Measurements from ENCODE around the gene CCNC.

Gene CCNC

DNA sequence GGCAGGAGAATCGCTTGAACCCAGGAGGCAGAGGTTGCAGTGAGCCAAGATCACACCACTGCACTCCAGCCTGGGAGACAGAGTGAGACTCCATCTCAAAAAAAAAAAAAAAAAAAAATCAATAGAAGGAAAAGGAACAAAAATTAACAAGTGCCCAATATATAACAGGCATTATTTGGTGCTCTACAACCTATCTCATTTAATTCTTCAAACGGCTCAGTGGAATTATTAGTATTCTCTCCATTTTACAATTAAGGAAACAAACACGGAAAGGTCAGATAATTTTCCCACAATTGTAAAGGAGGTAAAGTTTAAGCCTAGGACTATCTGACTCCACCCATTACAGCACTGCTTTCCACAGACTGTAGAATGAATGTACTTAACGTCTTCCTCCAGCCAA, 19.8 kb downstream of the CCNC start:
- no peak overlapping the region for H3K4me3 ChIP-seq (ENCODE audit: low read depth in 1 of 5, low read length in 5 of 5)
- no peak overlapping the region for H3K9ac ChIP-seq (ENCODE audit: low read length in 5 of 5)
- no peaks in the 10 kb centered on the region for H3K27me3 ChIP-seq (ENCODE audit: control insufficient read depth in 5 of 5, insufficient read depth in 4 of 5, low read length in 5 of 5)
- peaks cover 3 to 9% (median 7%) of the 10 kb centered on the region in 5 donors for H3K4me1 ChIP-seq (ENCODE audit: control insufficient read depth in 5 of 5, insufficient read depth in 5 of 5, low read length in 5 of 5)
- H3K36me3 ChIP-seq (ENCODE audit: control insufficient read depth in 5 of 5, insufficient read depth in 5 of 5, low read length in 5 of 5), result peaks cover 12 to 42% (median 15%) of the 10 kb centered on the region in 5 donors
- H3K9me3 ChIP-seq (ENCODE audit: control insufficient read depth in 5 of 5, low read length in 5 of 5), result no peaks in the 10 kb centered on the region
- no peak overlapping the region for H3K27ac ChIP-seq (ENCODE audit: low read depth, low read length)

DNA sequence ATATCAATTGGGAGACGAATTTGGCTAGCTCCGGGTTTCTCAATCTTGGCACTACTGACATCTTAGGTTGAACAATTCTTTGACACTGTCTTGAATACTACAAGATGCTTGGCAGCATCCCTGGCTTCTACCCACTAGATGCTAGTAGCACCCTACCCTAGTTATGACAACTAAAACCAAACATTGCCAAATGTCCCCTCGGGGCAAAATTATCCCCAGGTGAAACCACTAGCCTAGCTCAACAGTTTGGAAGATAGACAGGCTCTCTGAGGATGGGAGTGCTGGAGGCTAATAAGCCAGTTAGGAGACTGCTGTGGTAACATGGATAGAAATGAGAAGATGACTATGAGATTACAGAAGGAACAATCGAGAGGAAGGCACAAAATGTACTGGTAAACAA, 20.9 kb downstream of the CCNC start:
- Histone ChIP-seq H3K36me3 (ENCODE audit: control insufficient read depth in 5 of 5, insufficient read depth in 5 of 5, low read length in 5 of 5) (peaks cover 14 to 44% (median 22%) of the 10 kb centered on the region in 5 donors), H3K9me3 (ENCODE audit: control insufficient read depth in 5 of 5, low read length in 5 of 5) (no peaks in the 10 kb centered on the region)

DNA sequence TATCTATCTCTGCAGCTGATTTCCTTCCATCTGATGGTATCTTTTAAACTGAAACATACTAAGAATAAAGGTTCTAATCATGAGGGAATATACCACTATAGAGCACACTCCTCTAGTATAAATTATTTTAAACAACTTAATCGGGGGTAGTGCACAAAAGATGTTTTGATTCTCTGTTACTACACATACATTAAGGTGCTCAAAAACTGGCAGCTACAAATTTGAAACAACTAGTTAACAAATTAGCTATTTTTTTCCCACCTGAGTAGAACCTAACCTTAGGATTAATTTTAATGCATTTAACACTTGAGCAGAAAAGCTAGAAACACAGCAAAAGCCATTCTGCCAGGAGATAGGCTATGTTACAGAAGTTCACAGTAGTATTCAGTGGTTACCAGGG, 23.0 kb downstream of the CCNC start:
- no peaks in the 10 kb centered on the region for H3K27me3 ChIP-seq (ENCODE audit: control insufficient read depth in 5 of 5, insufficient read depth in 4 of 5, low read length in 5 of 5)
- peaks cover 19 to 50% (median 27%) of the 10 kb centered on the region in 5 donors for H3K36me3 ChIP-seq (ENCODE audit: control insufficient read depth in 5 of 5, insufficient read depth in 5 of 5, low read length in 5 of 5)
- peaks cover 2 to 6% (median 5%) of the 10 kb centered on the region in 5 donors for H3K4me1 ChIP-seq (ENCODE audit: control insufficient read depth in 5 of 5, insufficient read depth in 5 of 5, low read length in 5 of 5)

More for the DNA sequence above, 20.9 kb downstream of the CCNC start:
- Histone ChIP-seq H3K27ac (ENCODE audit: low read depth, low read length) (no peak overlapping the region), H3K27me3 (ENCODE audit: control insufficient read depth in 5 of 5, insufficient read depth in 4 of 5, low read length in 5 of 5) (no peaks in the 10 kb centered on the region), H3K4me3 (ENCODE audit: low read depth in 1 of 5, low read length in 5 of 5) (no peak overlapping the region), H3K9ac (ENCODE audit: low read length in 5 of 5) (no peak overlapping the region), H3K4me1 (ENCODE audit: control insufficient read depth in 5 of 5, insufficient read depth in 5 of 5, low read length in 5 of 5) (peaks cover 3 to 9% (median 7%) of the 10 kb centered on the region in 5 donors)

DNA sequence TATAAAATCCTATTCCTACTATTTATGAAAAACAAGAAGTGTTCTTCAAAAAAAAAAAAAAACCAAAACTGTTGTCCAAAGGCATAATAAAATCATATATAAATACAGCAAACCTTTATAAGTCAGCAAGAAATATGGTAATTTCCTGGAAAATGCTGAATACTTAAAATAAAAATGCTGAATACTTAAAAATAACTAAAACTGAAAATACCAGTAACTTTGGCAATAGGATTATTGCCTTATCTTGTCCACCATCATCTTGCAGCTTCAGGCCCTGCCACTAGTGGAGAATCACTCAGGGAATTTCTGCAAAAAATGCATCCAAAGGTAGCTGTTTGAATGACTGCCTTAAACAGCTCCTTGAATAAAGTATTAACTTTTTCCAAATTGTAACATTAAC, 24.5 kb downstream of the CCNC start:
- no peak overlapping the region for H3K4me3 ChIP-seq (ENCODE audit: low read depth in 1 of 5, low read length in 5 of 5)
- H3K36me3 ChIP-seq (ENCODE audit: control insufficient read depth in 5 of 5, insufficient read depth in 5 of 5, low read length in 5 of 5), result peaks cover 17 to 48% (median 30%) of the 10 kb centered on the region in 5 donors
- no peak overlapping the region for H3K9ac ChIP-seq (ENCODE audit: low read length in 5 of 5)

More for the DNA sequence above, 23.0 kb downstream of the CCNC start:
- no peaks in the 10 kb centered on the region for H3K9me3 ChIP-seq (ENCODE audit: control insufficient read depth in 5 of 5, low read length in 5 of 5)
- H3K9ac ChIP-seq (ENCODE audit: low read length in 5 of 5), result no peak overlapping the region
- H3K27ac ChIP-seq (ENCODE audit: low read depth, low read length), result no peak overlapping the region
- H3K4me3 ChIP-seq (ENCODE audit: low read depth in 1 of 5, low read length in 5 of 5), result no peak overlapping the region

DNA sequence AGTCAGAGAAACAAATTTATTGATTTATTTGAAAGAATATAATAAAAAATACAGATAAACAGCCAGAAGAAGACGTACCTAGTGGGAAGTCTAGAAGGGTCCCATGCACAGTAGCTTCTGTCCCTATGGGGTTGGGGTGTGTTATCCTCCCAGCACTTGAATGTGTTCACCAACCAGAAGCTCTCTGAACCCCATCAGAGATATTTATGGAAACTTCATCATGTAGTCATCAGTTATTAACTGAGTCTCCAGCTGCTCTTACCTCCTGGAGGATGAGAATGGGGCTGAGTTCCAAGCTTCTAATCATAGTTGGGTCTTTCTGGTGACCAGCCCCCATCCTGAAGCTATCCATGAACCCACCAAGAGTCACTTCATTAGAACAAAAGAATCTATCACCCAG, 37.8 kb downstream of the CCNC start:
- Histone ChIP-seq H3K4me1 (ENCODE audit: control insufficient read depth in 5 of 5, insufficient read depth in 5 of 5, low read length in 5 of 5) (peaks cover 0 to 1% (median 0%) of the 10 kb centered on the region in 5 donors), H3K27ac (ENCODE audit: low read depth, low read length) (no peak overlapping the region), H3K9ac (ENCODE audit: low read length in 5 of 5) (no peak overlapping the region), H3K4me3 (ENCODE audit: low read depth in 1 of 5, low read length in 5 of 5) (no peak overlapping the region), H3K27me3 (ENCODE audit: control insufficient read depth in 5 of 5, insufficient read depth in 4 of 5, low read length in 5 of 5) (no peaks in the 10 kb centered on the region), H3K9me3 (ENCODE audit: control insufficient read depth in 5 of 5, low read length in 5 of 5) (no peaks in the 10 kb centered on the region), H3K36me3 (ENCODE audit: control insufficient read depth in 5 of 5, insufficient read depth in 5 of 5, low read length in 5 of 5) (peaks cover 10 to 42% (median 20%) of the 10 kb centered on the region in 5 donors)

More for the DNA sequence above, 24.5 kb downstream of the CCNC start:
- Histone ChIP-seq H3K4me1 (ENCODE audit: control insufficient read depth in 5 of 5, insufficient read depth in 5 of 5, low read length in 5 of 5) (peaks cover 0 to 2% (median 0%) of the 10 kb centered on the region in 5 donors), H3K27me3 (ENCODE audit: control insufficient read depth in 5 of 5, insufficient read depth in 4 of 5, low read length in 5 of 5) (no peaks in the 10 kb centered on the region), H3K27ac (ENCODE audit: low read depth, low read length) (no peak overlapping the region), H3K9me3 (ENCODE audit: control insufficient read depth in 5 of 5, low read length in 5 of 5) (no peaks in the 10 kb centered on the region)

DNA sequence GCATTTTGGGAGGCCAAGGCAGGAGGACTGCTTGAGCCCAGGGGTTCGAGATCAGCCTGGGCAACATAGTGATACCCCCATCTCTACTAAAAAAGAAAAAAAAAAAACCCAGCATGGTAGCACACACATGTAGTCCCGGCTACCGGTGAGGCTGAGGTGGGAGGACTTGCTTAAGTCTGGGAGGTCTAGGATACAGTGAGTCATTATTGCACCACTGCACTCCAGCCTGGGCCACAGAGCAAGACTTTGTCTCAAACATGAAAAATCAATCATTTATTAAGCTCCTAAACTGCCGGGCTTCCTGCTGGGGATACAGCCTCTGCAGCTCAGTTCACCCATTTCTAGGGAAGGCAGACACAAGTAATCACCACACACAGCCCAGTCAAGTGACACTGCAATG, 45.9 kb downstream of the CCNC start:
- no peak overlapping the region for H3K27ac ChIP-seq (ENCODE audit: low read depth, low read length)

DNA sequence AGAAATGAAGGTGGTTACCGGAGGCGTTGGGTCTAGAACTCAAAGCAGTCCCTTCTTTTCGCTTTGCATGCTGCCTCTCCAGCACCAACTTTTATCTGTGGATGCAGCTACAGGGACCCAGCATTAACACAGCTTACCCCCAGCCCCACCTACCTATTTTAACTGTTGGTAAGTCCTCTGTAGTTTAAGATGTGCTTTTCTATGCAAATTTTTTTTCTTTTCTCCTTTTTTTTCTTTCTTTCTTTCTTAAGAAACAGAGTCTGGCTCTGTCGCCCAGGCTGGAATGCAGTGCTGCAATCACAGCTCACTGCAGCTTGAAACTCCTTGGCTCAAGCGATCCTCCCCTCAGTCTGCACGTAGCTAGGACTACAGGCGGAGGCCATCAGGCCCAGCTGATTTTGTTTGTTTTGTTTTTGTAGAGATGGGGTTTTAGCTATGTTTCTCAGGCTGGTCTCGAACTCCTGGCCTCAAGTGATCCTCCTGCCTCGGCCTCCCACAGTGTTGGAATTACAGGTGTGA, 46.8 kb downstream of the CCNC start:
- peak overlapping the region; percentile 66 to 94 (median 85) for H3K9ac ChIP-seq (ENCODE audit: low read length in 5 of 5)
- H3K9me3 ChIP-seq (ENCODE audit: control insufficient read depth in 5 of 5, low read length in 5 of 5), result no peaks in the 10 kb centered on the region
- H3K36me3 ChIP-seq (ENCODE audit: control insufficient read depth in 5 of 5, insufficient read depth in 5 of 5, low read length in 5 of 5), result no peaks in the 10 kb centered on the region
- H3K4me1 ChIP-seq (ENCODE audit: control insufficient read depth in 5 of 5, insufficient read depth in 5 of 5, low read length in 5 of 5), result peaks cover 0 to 13% (median 10%) of the 10 kb centered on the region in 5 donors
- peak overlapping the region; percentile 75 for H3K27ac ChIP-seq (ENCODE audit: low read depth, low read length)
- peak overlapping the region; percentile 93 to 100 (median 96) for H3K4me3 ChIP-seq (ENCODE audit: low read depth in 1 of 5, low read length in 5 of 5)
- H3K27me3 ChIP-seq (ENCODE audit: control insufficient read depth in 5 of 5, insufficient read depth in 4 of 5, low read length in 5 of 5), result no peaks in the 10 kb centered on the region

More for the DNA sequence above, 45.9 kb downstream of the CCNC start:
- peaks cover 0 to 13% (median 10%) of the 10 kb centered on the region in 5 donors for H3K4me1 ChIP-seq (ENCODE audit: control insufficient read depth in 5 of 5, insufficient read depth in 5 of 5, low read length in 5 of 5)
- H3K36me3 ChIP-seq (ENCODE audit: control insufficient read depth in 5 of 5, insufficient read depth in 5 of 5, low read length in 5 of 5), result no peaks in the 10 kb centered on the region
- no peak overlapping the region for H3K9ac ChIP-seq (ENCODE audit: low read length in 5 of 5)
- no peaks in the 10 kb centered on the region for H3K9me3 ChIP-seq (ENCODE audit: control insufficient read depth in 5 of 5, low read length in 5 of 5)
- H3K4me3 ChIP-seq (ENCODE audit: low read depth in 1 of 5, low read length in 5 of 5), result peak overlapping the region in 1 of 5 donors; percentile 15
- no peaks in the 10 kb centered on the region for H3K27me3 ChIP-seq (ENCODE audit: control insufficient read depth in 5 of 5, insufficient read depth in 4 of 5, low read length in 5 of 5)

DNA sequence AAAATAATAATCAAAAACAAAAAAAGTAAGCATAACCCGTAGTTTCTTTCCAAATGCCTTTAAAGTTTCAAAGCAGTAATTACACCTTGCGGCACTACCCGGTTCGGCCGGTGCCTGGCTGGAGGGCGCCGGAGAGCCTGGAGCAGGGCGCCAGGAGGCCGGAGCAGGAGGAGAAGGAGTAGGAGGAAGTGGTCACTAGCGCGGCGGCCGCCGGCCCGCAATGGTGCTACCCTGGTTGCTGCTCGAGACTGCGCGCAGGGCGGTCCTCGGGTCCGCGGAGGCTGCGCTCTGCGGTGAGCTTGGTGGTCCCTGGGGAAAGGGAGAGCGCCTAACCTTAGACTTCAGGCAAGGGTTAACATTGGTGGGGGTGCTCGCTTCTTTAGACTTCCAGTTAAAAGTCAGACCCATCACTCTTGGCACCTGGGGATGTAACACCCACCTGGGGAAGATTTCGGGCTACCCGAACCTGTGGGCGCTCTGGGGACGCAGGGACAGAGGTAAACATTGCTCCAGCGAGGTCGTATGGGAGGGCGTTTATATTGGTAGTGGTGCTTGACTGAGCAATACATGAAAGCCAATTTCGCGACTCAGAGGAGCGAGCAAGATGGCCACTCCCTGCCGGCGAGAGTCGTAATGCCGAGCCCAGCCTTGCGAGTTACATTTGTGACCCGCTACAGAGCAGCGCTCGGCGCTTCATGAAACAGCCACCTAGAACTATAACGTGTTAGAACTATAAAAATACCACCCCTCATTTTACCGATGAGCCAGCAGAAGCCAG, 47.4 kb downstream of the CCNC start:
- Histone ChIP-seq H3K4me1 (ENCODE audit: control insufficient read depth in 5 of 5, insufficient read depth in 5 of 5, low read length in 5 of 5) (peaks cover 1 to 15% (median 12%) of the 10 kb centered on the region in 5 donors), H3K4me3 (ENCODE audit: low read depth in 1 of 5, low read length in 5 of 5) (peak overlapping the region; percentile 93 to 100 (median 96)), H3K27me3 (ENCODE audit: control insufficient read depth in 5 of 5, insufficient read depth in 4 of 5, low read length in 5 of 5) (no peaks in the 10 kb centered on the region), H3K36me3 (ENCODE audit: control insufficient read depth in 5 of 5, insufficient read depth in 5 of 5, low read length in 5 of 5) (no peaks in the 10 kb centered on the region), H3K9ac (ENCODE audit: low read length in 5 of 5) (peak overlapping the region; percentile 66 to 94 (median 85)), H3K9me3 (ENCODE audit: control insufficient read depth in 5 of 5, low read length in 5 of 5) (no peaks in the 10 kb centered on the region), H3K27ac (ENCODE audit: low read depth, low read length) (peak overlapping the region; percentile 75)

DNA sequence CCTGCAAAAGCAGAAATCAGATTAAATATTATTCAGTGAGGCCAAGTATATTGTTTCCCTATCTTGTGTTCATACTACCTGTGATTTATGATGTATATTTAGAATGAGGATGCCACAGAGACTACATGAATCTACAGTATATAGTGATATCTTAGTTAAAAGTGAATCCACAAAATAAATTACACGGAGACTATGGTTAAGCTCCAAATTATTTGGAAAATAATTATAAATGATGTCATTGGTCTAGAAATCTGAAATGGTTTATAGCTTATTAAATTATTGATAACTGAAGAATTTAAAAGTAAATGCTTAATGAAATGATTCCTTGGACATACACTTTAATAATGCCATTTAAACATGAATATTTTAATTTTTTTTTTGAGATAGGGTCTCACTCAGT, 49.0 kb downstream of the CCNC start:
- H3K9ac ChIP-seq (ENCODE audit: low read length in 5 of 5), result no peak overlapping the region
- no peak overlapping the region for H3K27ac ChIP-seq (ENCODE audit: low read depth, low read length)
- H3K4me3 ChIP-seq (ENCODE audit: low read depth in 1 of 5, low read length in 5 of 5), result no peak overlapping the region
- H3K27me3 ChIP-seq (ENCODE audit: control insufficient read depth in 5 of 5, insufficient read depth in 4 of 5, low read length in 5 of 5), result no peaks in the 10 kb centered on the region
- H3K4me1 ChIP-seq (ENCODE audit: control insufficient read depth in 5 of 5, insufficient read depth in 5 of 5, low read length in 5 of 5), result peaks cover 1 to 21% (median 16%) of the 10 kb centered on the region in 5 donors
- H3K36me3 ChIP-seq (ENCODE audit: control insufficient read depth in 5 of 5, insufficient read depth in 5 of 5, low read length in 5 of 5), result no peaks in the 10 kb centered on the region
- H3K9me3 ChIP-seq (ENCODE audit: control insufficient read depth in 5 of 5, low read length in 5 of 5), result no peaks in the 10 kb centered on the region

DNA sequence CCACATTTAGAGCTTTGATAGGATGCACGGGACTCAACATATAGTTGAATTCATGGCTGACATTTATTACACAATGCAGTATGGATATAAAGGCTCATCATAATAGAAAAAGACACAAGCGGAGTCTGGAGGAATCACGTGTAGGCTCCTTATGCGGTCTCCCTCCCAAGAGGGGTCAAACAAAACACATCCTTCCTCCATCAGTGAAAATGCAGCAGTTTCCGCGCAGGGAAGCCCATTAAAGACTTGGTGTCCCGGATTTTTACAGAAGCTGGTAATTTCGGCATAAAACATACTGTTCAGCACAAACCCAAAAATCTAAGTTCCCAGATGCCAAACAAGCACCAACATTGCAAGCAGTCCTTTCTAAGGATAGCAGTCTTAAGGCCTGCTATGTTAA, 54.4 kb downstream of the CCNC start:
- Histone ChIP-seq H3K27me3 (ENCODE audit: control insufficient read depth in 5 of 5, insufficient read depth in 4 of 5, low read length in 5 of 5) (no peaks in the 10 kb centered on the region), H3K4me3 (ENCODE audit: low read depth in 1 of 5, low read length in 5 of 5) (peak overlapping the region in 4 of 5 donors; percentile 85 to 88 (median 86)), H3K36me3 (ENCODE audit: control insufficient read depth in 5 of 5, insufficient read depth in 5 of 5, low read length in 5 of 5) (peaks cover 0 to 8% (median 0%) of the 10 kb centered on the region in 5 donors), H3K9ac (ENCODE audit: low read length in 5 of 5) (peak overlapping the region in 3 of 5 donors; percentile 59 to 93 (median 87)), H3K27ac (ENCODE audit: low read depth, low read length) (no peak overlapping the region), H3K9me3 (ENCODE audit: control insufficient read depth in 5 of 5, low read length in 5 of 5) (no peaks in the 10 kb centered on the region), H3K4me1 (ENCODE audit: control insufficient read depth in 5 of 5, insufficient read depth in 5 of 5, low read length in 5 of 5) (peaks cover 1 to 17% (median 13%) of the 10 kb centered on the region in 5 donors)
